Measurements from ENCODE around the gene YWHAH.

Gene YWHAH

GRCh38 chr22:31923747-31924146 lies 20.6 kb upstream of the YWHAH start:
- DNase-seq = no peak

- no peak for DNase-seq
Observed at GRCh38 chr22:31925056-31925455, 19.3 kb upstream of the YWHAH start.

DNA sequence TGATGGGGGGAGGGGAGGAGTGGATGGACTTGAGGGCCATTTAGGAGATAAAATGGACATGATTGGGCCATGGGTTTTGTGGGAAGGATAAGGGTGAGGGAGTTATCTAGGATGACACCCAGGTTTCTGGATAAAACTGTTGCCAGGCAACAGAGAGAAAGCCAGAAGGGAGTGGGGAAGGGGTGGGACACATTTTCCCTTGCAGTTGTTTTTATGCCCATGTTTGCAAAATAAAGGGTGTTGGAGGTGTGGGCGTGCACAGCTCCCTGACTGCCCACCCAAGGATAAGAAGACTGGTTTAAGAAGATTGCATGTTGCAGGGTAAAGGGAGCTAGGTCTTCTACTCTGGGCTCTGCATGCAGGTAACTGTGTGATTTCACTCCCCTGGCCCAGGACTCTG lies 18.3 kb upstream of the YWHAH start:
- DNase-seq = no peak

GRCh38 chr22:31926969-31927368 lies 17.4 kb upstream of the YWHAH start:
- no peak for DNase-seq

- DNase-seq = no peak
Observed at GRCh38 chr22:31927562-31927961, 16.8 kb upstream of the YWHAH start.

DNA sequence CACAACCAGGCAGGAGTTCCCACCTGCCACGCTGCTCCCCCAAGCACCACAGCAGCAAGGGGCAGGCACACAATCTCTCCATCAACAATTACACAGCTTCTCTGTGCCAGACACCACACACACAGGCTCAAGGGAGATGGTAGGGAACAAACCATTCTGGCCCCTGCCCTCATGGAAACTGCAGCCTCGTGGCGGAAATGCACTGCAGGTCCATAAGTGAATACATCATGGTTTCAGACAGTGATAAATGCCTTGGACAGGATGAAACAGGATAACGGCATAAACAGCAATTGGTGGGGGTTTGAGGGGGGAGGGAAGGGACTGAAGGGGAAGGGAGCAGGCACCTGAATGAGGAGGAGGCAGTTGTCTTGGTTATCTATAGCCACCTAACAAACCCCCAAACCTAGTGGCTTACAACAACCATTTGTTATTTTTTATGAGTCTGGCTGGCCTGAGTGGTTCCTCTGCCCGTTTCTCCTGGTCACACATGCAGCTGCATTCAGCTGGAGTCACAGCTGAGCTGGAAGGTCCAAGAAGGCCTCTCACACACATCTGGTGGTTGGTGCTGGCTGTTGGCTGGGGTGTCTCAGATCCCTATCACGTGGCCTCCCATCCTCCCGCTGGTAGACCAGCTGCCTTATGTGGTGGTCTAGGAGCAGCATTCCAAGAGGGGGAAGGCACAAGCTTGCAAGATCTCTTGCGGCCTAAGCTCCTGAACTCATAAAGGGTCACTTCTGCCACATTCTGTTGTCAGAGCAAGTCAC lies 15.0 kb upstream of the YWHAH start:
- DNase-seq = no peak

DNA sequence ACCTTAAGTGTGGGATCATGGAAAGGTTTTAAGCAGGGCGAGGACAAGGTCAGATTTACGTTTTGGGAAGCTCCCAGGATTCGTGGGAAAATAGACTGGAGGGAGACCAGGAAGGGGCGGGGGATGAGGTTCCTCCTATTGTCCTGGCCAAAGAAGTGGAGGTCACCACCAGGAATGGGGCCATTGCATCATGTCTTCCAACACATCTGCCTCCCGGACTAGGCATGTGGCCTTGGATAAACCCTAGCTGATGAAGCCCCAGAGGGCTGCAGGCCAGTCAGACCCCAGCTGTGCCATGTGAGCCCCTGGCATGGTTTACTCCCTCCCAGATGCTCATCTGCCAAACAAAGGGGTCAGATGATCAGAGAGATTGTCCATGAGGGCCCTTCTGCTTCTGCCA lies 11.5 kb upstream of the YWHAH start:
- DNase-seq = no peak

DNA sequence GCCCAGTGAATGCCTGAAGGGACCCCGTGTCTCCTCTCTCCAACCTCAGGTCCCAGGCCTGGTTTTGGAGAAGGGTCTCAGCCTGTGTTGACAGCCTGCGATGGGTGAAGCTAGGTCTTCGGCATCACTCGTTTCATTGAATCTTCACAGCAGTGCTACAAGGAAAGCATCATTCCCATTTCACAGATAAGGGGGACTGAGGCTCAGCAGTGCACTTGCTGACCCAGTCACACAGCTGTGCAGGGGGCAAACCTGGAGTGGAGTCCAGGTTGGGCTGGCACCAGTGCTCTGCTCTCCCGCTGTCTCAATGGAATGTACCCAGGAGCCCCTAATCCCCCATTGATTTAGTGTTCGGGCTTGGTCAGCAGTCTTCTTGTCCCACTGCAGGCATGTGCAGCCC lies 10.9 kb upstream of the YWHAH start:
- DNase-seq = no peak

- DNase-seq = no peak
Observed at GRCh38 chr22:31933816-31934482, 10.4 kb upstream of the YWHAH start.

GRCh38 chr22:31935961-31936635 lies 8.2 kb upstream of the YWHAH start:
- no peak for DNase-seq

DNA sequence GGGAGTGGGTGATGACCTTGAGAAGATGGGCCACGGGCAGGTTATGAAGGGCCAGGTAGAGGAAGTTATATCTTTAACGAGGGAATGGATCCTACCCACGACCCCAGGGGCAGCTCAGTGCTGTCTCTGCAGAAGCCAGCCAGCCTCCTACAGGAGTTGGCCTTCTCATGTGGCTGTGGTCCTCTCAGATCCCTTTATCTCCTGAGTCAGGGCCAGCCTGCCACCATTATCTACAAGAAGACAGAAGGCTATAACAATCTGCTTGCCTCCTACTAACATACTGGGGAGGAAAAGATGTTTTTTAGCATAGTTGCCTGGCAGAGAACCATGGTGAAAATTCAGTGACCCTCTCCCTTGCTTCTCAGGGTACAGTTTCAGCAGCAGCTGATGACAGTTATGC lies 7.0 kb upstream of the YWHAH start:
- no peak for DNase-seq

GRCh38 chr22:31938296-31938695 lies 6.0 kb upstream of the YWHAH start:
- no peak for DNase-seq

- no peak for DNase-seq
Observed at GRCh38 chr22:31940506-31940905, 3.8 kb upstream of the YWHAH start.

- no peak for DNase-seq
Observed at GRCh38 chr22:31942091-31942490, 2.2 kb upstream of the YWHAH start.

DNA sequence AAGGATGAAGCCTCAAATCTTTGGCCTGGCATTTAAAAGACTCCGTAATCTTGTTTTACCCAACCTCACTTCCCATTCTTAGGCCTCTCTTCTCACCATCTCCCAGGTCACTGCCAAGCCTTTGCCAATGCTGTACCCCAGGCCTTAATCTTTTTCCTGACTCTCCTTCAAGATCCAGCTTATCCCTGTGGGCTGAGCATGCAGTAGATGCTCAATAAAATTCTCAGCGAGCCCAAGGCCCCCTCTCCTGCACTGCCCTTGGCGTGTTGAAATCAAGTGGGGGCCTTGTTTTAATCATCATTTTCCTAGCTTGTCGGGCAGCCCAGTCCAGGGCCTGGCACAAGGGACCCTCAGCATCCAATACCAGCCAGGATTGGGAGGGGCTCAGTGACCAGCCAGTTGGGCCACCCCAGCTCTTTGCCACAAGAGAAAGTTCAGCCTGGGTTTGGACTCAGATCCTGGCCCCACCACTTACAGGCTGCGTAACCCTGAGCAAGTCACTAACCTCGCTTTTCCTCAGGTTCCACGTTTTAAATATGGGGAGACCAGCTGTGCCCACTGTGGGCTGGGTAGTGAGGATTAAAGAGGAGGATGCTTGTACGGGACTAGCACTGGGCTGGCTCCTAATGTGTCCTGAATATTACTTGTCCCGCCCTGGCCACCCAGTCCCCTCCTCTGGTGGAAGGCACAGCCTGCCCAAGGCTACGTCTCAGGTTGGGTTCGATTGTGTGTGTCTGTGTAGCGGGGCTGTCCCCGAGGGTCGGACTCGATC lies 943 bp upstream of the YWHAH start:
- DNase-seq = no peak

DNA sequence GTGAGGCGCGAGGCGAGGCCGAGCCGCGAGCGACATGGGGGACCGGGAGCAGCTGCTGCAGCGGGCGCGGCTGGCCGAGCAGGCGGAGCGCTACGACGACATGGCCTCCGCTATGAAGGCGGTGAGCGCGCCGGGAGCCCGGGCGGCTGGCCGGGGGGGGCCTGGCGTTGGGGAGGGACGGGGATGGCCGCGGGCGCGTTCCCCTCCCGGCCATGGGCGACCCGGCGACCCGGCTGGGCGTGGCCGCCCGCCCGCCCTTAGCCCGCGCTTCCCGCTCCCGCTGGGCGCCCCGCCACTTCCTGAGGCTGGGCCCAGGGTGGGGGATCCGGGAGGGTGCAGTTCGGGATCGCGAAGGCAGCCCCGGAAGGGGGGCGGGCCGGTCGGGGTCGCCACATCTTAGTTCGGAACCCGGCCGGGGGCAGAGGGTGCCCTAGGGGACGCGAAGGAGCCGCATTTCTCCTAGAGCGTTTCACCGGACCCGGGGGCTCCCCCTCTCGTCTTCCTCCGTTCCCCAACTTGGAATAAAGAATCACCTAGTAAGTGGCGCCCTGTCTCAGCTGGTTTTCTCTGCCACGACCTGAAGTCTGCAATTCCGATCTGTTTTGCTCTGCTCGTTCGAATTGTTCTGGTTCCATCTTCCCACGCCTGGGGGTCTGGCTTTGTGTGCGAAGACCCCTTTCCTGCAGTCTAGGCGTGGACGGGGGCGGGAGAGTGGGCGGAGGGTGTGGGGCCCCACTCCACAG lies 536 bp downstream of the YWHAH start:
- no peak for DNase-seq

DNA sequence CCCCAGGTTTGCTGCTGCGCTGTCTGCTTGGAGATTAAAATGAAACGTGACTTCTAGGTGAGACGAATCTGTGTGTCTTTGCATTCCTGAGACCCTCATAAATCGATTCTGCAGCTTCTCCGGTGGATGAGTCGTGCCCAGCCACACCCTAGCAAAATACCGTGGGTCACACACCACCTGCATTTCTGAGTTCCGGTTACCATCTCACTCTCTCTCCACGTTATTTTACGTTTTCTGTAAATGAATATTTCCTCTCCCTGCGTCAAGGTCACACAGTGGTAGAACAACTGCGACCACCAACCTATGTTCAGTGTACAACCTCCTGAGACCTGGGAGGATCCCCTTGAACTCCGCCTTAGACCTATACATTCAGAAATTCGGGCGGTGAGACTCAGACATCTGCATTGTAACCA lies 1.1 kb downstream of the YWHAH start:
- DNase-seq = no peak

- DNase-seq = peak in 1 of 2 experiments; percentile 11
Observed at GRCh38 chr22:31945971-31946680, 1.8 kb downstream of the YWHAH start.

DNA sequence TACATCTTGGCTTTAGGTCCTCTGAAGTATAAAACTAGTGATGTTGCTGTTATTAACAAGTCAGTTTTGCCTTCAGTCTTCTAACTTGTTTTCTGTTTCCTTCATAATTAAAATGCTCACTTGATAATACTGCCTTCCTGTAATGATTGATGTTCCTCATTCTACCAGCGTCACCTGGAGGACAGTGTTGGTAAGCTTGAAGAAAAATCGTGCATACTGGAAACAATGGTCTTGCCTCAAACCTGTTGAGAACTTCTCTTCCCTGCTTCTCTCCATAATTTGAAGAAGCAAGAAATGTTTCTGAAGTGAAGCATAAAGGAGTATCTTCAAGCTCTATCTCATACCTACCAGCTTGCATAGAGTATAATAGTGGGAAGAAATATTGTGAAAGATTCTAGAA lies 3.0 kb downstream of the YWHAH start:
- DNase-seq = peak; percentile 59 to 65

DNA sequence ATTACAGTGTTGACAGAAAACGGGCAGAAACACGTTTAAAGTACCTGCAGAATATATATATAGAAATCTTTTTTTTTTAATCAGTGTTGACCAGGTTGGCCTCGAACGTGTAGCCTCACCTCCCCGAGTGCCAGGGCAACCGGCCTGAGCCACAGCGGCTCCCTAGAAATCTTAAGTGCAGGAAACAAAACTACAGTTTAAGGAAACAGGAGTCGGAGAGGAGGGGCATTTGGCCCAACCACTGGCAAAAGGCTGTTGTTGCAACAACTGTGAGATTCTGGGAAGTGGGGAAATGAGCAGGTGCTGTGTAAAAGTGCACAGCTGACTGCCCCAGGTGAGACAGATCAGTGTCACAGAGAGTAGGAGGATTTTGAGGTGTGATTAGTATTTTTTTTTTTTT lies 3.7 kb downstream of the YWHAH start:
- DNase-seq = no peak

- no peak for DNase-seq
Observed at GRCh38 chr22:31950226-31950625, 5.9 kb downstream of the YWHAH start.

All from AML-193 (cell line).